ENCODE results near the gene ABTB2. TPM values are rescaled to one million over a fixed set of nuclear protein-coding genes. Genes with fewer than 3 reads are reported as not detected.

ABTB2 gene
- total RNA-seq, 1 experiment from 2014 or later = 3.6 TPM

DNA sequence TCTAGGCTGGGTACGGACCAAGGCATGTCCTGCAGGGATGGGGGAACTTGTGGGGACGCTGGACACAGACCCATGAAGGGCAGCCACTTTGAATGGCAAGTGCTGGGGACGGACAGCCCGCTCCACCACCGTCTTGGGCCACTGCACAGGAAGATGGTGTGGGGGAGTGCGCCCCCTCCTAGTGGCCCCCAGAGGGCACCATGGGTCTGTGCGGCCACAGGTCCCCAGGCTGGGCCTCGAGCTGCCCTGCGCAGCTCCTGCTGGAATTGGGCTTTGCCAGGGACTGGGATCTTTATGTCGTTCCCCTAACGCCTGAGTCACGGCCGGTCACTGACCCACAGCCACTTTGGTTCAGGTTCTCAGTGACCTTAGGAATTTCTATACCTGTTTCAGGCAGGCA, 208.0 kb downstream of the ABTB2 start:
- POLR2A ChIA-PET = no interaction called here
- Histone ChIP-seq H3K4me3 (ENCODE audit: low read depth, low read length) (no peak overlapping the region), H3K9me3 (no peaks in the 10 kb centered on the region), H3K27me3 (replicated peaks; ENCODE audit: control insufficient read depth, insufficient read depth, low read length) (no peaks in the 10 kb centered on the region), H3K4me1 (no peaks in the 10 kb centered on the region), H3K36me3 (ENCODE audit: control insufficient read depth, insufficient read depth, low read length) (peaks cover 4% of the 10 kb centered on the region; the same call in 1 of the 2 replicates)
- no peak overlapping the region for H3K27ac Mint-ChIP-seq (ENCODE audit: unreplicated experiment)
- no peaks in the 10 kb centered on the region for H3K9me3 Mint-ChIP-seq (ENCODE audit: unreplicated experiment)
- no peaks in the 10 kb centered on the region for H3K27me3 Mint-ChIP-seq (ENCODE audit: insufficient read depth, unreplicated experiment)
- peaks cover 40% of the 10 kb centered on the region for H3K36me3 Mint-ChIP-seq (ENCODE audit: insufficient read depth, unreplicated experiment)
- H3K4me3 Mint-ChIP-seq (ENCODE audit: unreplicated experiment) = no peak overlapping the region
- TF ChIP-seq, protein P1, sequence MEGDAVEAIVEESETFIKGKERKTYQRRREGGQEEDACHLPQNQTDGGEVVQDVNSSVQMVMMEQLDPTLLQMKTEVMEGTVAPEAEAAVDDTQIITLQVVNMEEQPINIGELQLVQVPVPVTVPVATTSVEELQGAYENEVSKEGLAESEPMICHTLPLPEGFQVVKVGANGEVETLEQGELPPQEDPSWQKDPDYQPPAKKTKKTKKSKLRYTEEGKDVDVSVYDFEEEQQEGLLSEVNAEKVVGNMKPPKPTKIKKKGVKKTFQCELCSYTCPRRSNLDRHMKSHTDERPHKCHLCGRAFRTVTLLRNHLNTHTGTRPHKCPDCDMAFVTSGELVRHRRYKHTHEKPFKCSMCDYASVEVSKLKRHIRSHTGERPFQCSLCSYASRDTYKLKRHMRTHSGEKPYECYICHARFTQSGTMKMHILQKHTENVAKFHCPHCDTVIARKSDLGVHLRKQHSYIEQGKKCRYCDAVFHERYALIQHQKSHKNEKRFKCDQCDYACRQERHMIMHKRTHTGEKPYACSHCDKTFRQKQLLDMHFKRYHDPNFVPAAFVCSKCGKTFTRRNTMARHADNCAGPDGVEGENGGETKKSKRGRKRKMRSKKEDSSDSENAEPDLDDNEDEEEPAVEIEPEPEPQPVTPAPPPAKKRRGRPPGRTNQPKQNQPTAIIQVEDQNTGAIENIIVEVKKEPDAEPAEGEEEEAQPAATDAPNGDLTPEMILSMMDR (IDR thresholded peaks at IDR 0.05; ENCODE audit: insufficient read depth in 1 of 2, low read depth in 1 of 2, low read length in 1 of 2, severe bottlenecking in 1 of 2, unreplicated experiment in 1 of 2) = peak; percentile 51 to 58
- CTCF ChIA-PET = interaction anchor here (0.5 to 1.2 kb wide), 5 partner anchors 24 to 343 kb away, joined by 3 to 15 read pairs (median 3); partner anchors contain the start of gene ABTB2
- peak in 1 of 2 experiments; percentile 43 for DNase-seq
- intact Hi-C loops (cut with micrococcal nuclease; ENCODE audit: unreplicated experiment) = no loop called here
- H3K4me1 Mint-ChIP-seq (ENCODE audit: low read depth, unreplicated experiment) = no peaks in the 10 kb centered on the region
- BruUV-seq (replicated peaks) = no TSS peak

DNA sequence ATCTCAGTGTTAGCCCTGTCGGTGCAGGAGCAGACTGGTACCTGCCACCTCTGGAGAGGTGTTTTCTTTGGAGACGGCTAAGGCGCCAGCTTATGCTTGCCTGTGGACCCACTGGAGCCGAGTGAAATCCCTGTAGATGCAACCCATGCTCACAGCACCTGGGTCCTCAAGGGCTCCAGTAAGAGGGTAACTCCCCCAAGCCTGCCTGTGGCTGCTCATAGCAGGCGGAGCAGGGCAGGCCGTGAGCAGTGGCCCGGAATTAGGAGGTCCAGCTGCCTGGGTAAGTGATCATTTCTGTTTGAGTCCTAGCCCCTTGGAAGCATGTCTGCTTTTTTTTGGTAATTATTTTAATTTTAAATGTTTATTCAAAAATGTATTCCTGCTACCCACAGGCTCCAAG, 208.5 kb downstream of the ABTB2 start:
- Mint-ChIP-seq H3K4me3 (ENCODE audit: unreplicated experiment) (no peak overlapping the region), H3K27ac (ENCODE audit: unreplicated experiment) (no peak overlapping the region), H3K9me3 (ENCODE audit: unreplicated experiment) (no peaks in the 10 kb centered on the region), H3K36me3 (ENCODE audit: insufficient read depth, unreplicated experiment) (peaks cover 44% of the 10 kb centered on the region), H3K4me1 (ENCODE audit: low read depth, unreplicated experiment) (no peaks in the 10 kb centered on the region), H3K27me3 (ENCODE audit: insufficient read depth, unreplicated experiment) (no peaks in the 10 kb centered on the region)
- POLR2A ChIA-PET = no interaction called here
- intact Hi-C loops (cut with micrococcal nuclease; ENCODE audit: unreplicated experiment) = no loop called here
- no peaks in the 10 kb centered on the region for H3K9me3 ChIP-seq
- H3K36me3 ChIP-seq (ENCODE audit: control insufficient read depth, insufficient read depth, low read length) = peaks cover 4% of the 10 kb centered on the region; the same call in 1 of the 2 replicates
- CTCF ChIA-PET = interaction anchor here (1.0 to 1.2 kb wide), 4 partner anchors 25 to 343 kb away, joined by 3 to 15 read pairs (median 4); partner anchors contain the start of gene ABTB2
- BruUV-seq (replicated peaks) = no TSS peak
- H3K4me1 ChIP-seq = no peaks in the 10 kb centered on the region
- no peak overlapping the region for H3K4me3 ChIP-seq (ENCODE audit: low read depth, low read length)
- DNase-seq = no peak
- TF ChIP-seq, protein P1 (IDR thresholded peaks at IDR 0.05; ENCODE audit: insufficient read depth in 1 of 2, low read depth in 1 of 2, low read length in 1 of 2, severe bottlenecking in 1 of 2, unreplicated experiment in 1 of 2) = no peak
- no peaks in the 10 kb centered on the region for H3K27me3 ChIP-seq (replicated peaks; ENCODE audit: control insufficient read depth, insufficient read depth, low read length)

DNA sequence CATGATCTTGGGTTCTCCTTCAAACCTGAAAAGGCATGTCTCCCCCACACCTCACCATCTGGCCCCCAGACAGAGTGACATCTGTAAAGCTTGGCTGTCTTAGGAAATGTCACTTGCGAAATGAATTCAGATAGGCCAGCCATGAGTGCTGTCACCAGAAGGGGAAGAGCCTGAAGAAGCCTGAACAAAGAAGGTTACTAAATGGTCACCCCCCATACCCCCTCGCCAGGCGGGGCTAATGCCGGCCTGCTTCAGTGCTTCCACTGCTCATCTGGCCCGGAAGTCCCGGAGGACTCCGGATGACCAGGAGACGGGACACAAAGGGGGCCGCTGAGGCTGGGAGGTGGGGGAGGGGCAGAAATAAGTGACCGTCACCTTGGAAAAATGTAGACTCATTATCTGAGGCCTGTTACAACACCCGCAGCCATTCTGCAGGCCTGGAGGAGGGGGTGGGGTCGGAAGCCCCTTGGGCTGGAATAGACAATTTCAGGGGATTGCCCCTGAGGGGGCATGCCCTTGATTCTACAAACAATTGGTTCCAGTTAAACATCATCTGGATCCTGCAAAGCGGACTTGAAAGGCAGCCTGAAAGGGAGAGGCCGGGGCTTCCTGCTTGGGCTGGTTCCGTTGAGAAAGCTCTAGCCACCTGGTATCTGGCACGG, 209.2 kb downstream of the ABTB2 start:
- no peak overlapping the region for H3K4me3 ChIP-seq (ENCODE audit: low read depth, low read length)
- H3K9me3 ChIP-seq = no peaks in the 10 kb centered on the region
- H3K4me1 ChIP-seq = no peaks in the 10 kb centered on the region
- intact Hi-C loops (cut with micrococcal nuclease; ENCODE audit: unreplicated experiment) = no loop called here
- POLR2A ChIA-PET = no interaction called here
- H3K27me3 ChIP-seq (replicated peaks; ENCODE audit: control insufficient read depth, insufficient read depth, low read length) = no peaks in the 10 kb centered on the region
- DNase-seq = no peak
- no peaks in the 10 kb centered on the region for H3K4me1 Mint-ChIP-seq (ENCODE audit: low read depth, unreplicated experiment)
- peaks cover 4% of the 10 kb centered on the region; the same call in 1 of the 2 replicates for H3K36me3 ChIP-seq (ENCODE audit: control insufficient read depth, insufficient read depth, low read length)
- H3K4me3 Mint-ChIP-seq (ENCODE audit: unreplicated experiment) = no peak overlapping the region
- no peak overlapping the region for H3K27ac Mint-ChIP-seq (ENCODE audit: unreplicated experiment)
- H3K27me3 Mint-ChIP-seq (ENCODE audit: insufficient read depth, unreplicated experiment) = no peaks in the 10 kb centered on the region
- H3K9me3 Mint-ChIP-seq (ENCODE audit: unreplicated experiment) = no peaks in the 10 kb centered on the region
- H3K36me3 Mint-ChIP-seq (ENCODE audit: insufficient read depth, unreplicated experiment) = peaks cover 44% of the 10 kb centered on the region
- no TSS peak for BruUV-seq (replicated peaks)
- TF ChIP-seq, protein P1 (IDR thresholded peaks at IDR 0.05; ENCODE audit: insufficient read depth in 1 of 2, low read depth in 1 of 2, low read length in 1 of 2, severe bottlenecking in 1 of 2, unreplicated experiment in 1 of 2) = no peak
- CTCF ChIA-PET = no interaction called here

Measured in Caco-2 (cell line).